Left ventricle myocardium superior (tissue), 1 donor: ENCODE data around the gene FBXL4. TPM values are rescaled to one million over a fixed set of nuclear protein-coding genes. Genes with fewer than 3 reads are reported as not detected.

Source experiments
- ATAC-seq: fragments of 200-7000 bp; cut with Tn5 transposase; one replicate; pipeline ENCODE4 v1.9.1; 2020; ENCODE audit warnings: mild to moderate bottlenecking, moderate library complexity
- DNase-seq: peaks from one replicate; pipeline ENCODE4 v3.0.0-alpha.2; 2020
- intact Hi-C: fragments of 100-400 bp; cut with micrococcal nuclease; formaldehyde crosslinking; loops from one replicate; pipeline ENCODE4 v1.11.0; 2022
- total RNA-seq: library from RNA; stranded (reverse); fragmentation: NEBNext Ultra II Directional; extraction: Animal tissue kit (Norgen Biotek cat#: 25700); gene quantifications from one replicate; pipeline ENCODE4 v1.2.1, GENCODE V29; 2021
- donor health status: DM: no; HTN: yes; CAD: no; lungs with severe emphysema.

FBXL4 gene
- total RNA-seq, 1 donor from 2014 or later: 20.6 TPM

DNA sequence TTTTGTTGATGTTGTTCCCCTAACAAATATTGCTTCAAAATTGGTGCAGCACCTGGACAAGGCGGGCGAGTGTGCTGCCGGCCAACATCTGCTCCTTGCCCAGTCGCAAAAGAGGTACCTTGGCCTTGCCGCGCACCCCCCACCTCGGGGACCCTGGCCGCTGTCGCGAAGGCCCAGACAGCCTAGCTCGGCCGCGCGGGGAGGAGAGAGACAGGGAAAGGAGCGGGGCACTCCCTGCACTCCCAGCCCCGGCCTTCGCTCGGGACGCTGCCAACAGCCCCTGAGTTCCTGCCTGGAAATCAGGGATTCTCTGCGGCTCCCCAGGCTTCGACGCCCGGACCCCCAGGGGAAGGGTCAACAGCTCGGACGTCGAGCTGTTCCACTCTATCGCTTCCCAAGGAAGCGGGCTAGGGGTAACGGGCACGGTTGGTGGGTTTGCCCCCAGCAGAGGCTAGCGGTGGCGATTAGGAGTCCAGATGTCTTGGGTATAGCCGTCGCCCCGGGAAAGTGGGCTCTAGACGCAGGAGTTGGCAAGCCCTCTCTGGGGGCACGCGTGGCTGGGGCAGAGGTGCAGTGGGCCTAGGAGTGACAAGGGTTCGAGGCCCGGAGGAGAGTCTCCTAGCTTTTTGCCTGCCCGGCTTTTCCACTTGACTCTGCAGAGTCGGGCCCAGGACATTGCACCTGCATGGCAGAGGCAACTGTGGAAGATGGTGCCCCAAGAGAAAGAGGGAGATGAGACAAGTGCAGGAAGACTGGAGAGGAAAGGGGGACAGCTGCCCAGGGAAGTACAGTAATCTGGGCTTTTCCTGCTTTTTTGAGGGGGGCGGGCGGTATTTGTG is 105.2 kb downstream of the FBXL4 start:
- ATAC-seq: no peak
- no peak for DNase-seq
- intact Hi-C loops: no loop called here

DNA sequence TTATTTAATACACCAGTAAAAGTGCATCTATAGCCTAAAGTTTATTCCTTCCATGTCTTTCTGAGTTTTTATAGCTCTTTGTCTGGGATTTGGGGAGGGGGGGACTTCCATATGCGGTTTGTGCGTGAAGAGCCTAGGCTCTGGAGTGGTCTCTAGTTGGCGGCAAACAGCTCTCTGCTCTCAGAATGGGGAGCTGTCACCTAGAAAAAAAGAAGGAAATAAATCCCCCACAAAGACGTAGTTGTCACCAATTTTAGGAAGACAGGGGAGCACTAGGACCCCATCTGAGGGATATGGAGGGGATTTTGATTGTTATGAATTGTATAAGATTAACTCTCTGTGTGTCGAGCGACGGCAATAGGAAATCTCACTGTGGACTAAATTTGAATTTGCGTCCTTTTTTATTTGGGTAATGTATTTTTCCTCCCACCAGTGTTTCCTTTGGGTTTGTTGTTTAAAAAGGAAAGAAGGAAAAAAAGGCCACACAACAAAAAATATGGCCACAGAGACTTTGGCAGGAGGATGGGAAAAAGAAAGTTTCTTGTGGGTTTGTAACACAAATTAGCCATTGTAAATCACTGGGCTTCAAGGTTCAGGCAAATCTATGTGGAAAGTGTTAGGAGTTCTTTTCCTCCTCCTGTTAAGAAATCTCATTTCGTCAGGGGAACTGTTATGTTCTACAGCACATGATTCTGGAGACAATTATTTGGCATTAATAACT is 106.0 kb downstream of the FBXL4 start:
- no peak for DNase-seq
- no peak for ATAC-seq
- intact Hi-C loops: no loop called here

DNA sequence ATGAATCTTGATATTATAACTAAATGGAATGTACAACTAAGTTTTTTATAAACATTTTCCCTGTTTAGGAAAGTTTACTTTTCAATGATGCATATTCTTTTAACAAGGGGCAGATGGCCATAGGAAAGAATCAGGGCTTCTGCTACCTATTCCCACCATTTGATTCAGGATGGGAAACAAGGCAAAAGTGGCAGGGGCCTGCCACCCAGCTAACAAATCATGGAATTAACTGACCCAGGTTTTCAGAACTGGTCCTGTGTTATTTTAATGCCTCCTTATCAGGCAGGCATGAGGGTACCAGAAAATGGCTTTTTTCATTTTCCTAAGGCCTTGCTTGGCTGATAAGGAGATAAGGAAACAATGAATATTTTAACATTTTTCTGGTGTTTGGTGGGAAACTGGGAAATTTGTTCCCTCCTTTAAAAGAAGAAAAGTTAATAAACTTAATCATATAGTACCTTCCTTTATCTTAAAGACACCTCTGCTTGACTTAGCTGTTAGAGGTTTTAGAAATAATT is 106.7 kb downstream of the FBXL4 start:
- intact Hi-C loops: no loop called here
- ATAC-seq (no peak), DNase-seq (no peak)

DNA sequence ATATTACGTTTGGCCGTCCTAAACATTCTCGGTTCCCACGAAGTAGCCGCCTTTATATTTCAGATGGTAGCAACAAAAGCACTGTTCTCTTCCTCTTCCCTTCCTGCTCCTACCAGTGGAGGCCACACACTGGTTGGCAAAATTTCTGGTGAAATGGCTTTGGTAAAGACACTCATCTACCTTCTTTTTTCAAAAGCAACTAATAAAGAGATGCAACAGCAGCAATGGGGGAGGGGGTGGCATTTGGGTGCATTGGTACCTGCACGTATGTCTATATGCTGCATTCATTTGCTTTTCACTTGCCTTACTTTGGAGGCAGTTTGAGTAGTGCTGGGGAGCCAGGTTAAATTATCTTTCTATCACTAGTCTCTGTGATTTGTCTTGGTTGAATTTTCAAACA is 107.4 kb downstream of the FBXL4 start:
- ATAC-seq (no peak), DNase-seq (no peak)
- intact Hi-C loops: no loop called here

- no peak for ATAC-seq
- intact Hi-C loops: no loop called here
- DNase-seq: no peak
Observed at GRCh38 chr6:98839781-98840361, 107.9 kb downstream of the FBXL4 start.

GRCh38 chr6:98838975-98839374 is 108.8 kb downstream of the FBXL4 start:
- ATAC-seq (no peak), DNase-seq (no peak)
- intact Hi-C loops: no loop called here

DNA sequence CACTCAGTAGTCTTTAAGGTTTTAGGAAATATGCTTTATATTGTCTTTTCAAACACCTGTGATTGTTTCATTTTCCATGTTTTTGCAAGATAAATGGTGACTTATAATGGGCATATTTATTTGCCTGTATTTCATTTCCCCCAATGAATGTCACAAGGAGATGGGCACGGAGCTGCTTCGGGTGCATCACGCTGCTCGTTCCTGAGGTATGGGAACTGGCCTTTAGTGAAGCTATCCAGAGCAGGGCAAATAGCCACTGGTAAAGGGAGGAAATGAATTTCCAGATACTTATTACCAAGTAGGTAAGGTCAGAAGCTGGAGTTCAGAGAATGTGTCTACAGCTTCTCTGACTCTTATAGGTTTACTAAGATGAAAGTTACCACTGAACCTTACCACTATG is 109.7 kb downstream of the FBXL4 start:
- ATAC-seq: no peak
- intact Hi-C loops: no loop called here
- no peak for DNase-seq

- no peak for ATAC-seq
- intact Hi-C loops: no loop called here
- no peak for DNase-seq
Observed at GRCh38 chr6:98836962-98837944, 110.5 kb downstream of the FBXL4 start.

- ATAC-seq (no peak), DNase-seq (no peak)
- intact Hi-C loops: no loop called here
Observed at GRCh38 chr6:98836025-98836961, 111.5 kb downstream of the FBXL4 start.

GRCh38 chr6:98835149-98836024 is 112.4 kb downstream of the FBXL4 start:
- no peak for DNase-seq
- intact Hi-C loops: no loop called here
- no peak for ATAC-seq

DNA sequence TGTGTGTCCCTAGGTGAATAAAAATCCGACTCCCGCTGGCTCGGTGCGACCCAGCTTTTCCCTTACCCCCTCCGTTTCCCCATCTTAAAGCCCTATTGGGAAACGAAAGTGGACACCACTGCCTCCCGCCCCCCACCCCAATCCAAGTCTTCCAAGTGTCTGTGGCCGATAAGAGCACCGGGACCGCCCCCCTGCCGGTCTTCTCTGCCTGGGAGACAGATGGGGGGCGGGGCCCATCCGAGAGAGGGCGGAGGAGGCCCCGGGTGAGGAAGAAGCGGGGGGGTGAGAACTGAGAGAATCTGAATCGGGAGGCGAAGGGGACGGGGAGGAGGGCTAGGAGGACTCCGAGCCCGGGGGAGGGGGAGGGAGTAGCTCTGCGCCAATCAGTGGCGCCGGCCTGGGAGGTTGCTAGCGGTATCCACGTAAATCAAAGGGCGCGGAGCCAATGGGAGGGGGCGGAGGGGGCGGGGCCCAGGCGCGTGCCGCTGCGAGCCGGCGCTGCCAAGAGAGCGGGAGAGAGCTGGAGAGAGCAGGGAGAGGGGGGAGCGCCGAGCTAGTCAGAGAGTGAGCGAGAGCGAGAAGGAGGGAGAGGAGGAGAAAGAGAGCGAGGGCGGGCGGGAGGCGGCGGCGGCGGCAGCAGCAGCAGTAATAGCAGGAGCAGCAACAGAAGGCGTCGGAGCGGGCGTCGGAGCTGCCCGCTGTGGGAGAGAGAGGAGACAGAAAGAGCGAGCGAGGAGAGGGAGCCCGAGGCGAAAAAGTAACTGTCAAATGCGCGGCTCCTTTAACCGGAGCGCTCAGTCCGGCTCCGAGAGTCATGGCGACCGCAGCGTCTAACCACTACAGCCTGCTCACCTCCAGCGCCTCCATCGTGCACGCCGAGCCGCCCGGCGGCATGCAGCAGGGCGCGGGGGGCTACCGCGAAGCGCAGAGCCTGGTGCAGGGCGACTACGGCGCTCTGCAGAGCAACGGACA is 113.4 kb downstream of the FBXL4 start, which contains the start of gene POU3F2:
Gene POU3F2, plus strand, starts transcription at position 515 of the 972 bp plus-strand sequence. Its CDS starts 300 bp downstream, at position 815.
- intact Hi-C loops: no loop called here
- DNase-seq: peak; percentile 65
- peak; percentile 72 for ATAC-seq

- ATAC-seq: peak; percentile 54
- intact Hi-C loops: no loop called here
- no peak for DNase-seq
Observed at GRCh38 chr6:98833307-98834059, 114.3 kb downstream of the FBXL4 start.

DNA sequence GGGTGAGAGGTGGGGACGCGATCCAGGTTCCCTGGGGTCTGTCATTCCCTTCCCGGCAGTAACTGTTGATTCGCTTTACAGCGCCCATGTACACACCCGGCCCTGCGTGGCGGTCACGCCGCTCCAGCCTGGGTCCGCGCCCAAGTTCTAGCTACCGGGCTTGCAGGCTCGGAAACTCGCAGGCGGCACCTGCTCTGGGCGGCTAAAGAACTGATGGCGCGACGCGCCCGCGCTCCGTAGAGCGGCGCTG is 114.8 kb downstream of the FBXL4 start:
- intact Hi-C loops: no loop called here
- DNase-seq (peak; percentile 63), ATAC-seq (peak; percentile 84)

DNA sequence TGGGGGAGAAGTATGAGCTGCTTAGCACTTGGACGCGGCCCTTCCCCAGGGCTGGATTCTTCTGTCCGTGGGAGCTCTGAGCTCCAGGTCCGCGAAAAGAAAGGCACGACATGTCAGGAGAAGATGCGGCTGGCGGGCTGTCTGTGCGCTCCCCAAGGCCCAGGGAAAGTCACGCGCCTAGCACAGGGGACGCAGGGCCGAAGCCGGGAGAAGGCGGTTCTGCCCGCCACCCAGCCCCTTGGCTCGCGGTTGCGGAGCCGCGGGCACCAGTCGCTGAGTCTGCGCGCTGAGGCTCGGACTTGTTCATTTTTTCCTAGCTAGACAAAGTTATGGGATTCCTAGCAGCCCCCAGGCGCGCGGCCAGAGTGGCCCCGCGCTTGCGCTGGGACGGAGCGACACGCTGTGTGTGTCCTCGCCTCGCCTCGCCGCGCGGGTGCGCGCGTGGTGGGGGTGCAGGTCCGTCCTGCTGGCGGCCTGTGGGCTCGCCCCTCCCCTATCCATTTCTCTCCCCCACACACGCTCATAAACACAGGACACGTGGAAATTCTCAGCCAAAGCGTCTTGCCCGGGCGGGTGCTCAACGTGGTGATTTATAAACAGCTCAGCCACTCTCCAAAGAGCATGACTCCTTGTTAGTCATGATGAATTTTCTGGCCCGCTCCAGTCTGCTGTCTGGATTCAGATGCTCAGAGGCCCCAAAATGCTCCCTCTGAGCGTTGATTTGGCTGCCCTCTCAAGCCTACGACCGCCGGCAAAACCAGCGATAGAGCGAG is 115.3 kb downstream of the FBXL4 start:
- peak; percentile 10 for ATAC-seq
- DNase-seq: peak; percentile 35
- intact Hi-C loops: no loop called here

GRCh38 chr6:98831959-98832283 is 115.8 kb downstream of the FBXL4 start:
- DNase-seq (no peak), ATAC-seq (no peak)
- intact Hi-C loops: no loop called here
